Activated CD8-positive, alpha-beta memory T cell treated with anti-CD3 and anti-CD28 coated beads, Interleukin-2, amount 50 U/mL, for 48 hours (primary cell): ENCODE results near the gene TRMT44.
"Not testable (repeated sequence)": the region's sequence is repeated elsewhere in the genome, so short reads cannot be mapped to it uniquely, and the experiment has no call there.

ENCODE experiments used
- DNase-seq: peaks from one replicate; pipeline ENCODE4 v3.0.0-alpha.2; 2020

The TRMT44 gene

GRCh38 chr4:8497762-8498161 lies 57.2 kb downstream of the TRMT44 start:
- DNase-seq: no peak

- DNase-seq: no peak
Observed at GRCh38 chr4:8500966-8501365, 60.4 kb downstream of the TRMT44 start.

GRCh38 chr4:8501781-8502180 lies 61.2 kb downstream of the TRMT44 start:
- DNase-seq: no peak

- DNase-seq: no peak
Observed at GRCh38 chr4:8502371-8502770, 61.8 kb downstream of the TRMT44 start.

GRCh38 chr4:8502836-8503585 lies 62.4 kb downstream of the TRMT44 start:
- DNase-seq: no peak

- no peak for DNase-seq
Observed at GRCh38 chr4:8503801-8504200, 63.2 kb downstream of the TRMT44 start.

- DNase-seq: no peak
Observed at GRCh38 chr4:8504279-8505007, 63.9 kb downstream of the TRMT44 start.

GRCh38 chr4:8505229-8505628 lies 64.7 kb downstream of the TRMT44 start:
- no peak for DNase-seq

GRCh38 chr4:8506006-8506372 lies 65.4 kb downstream of the TRMT44 start:
- DNase-seq: no peak

GRCh38 chr4:8506373-8507195 lies 66.0 kb downstream of the TRMT44 start:
- DNase-seq: no peak

GRCh38 chr4:8507196-8507570 lies 66.6 kb downstream of the TRMT44 start:
- DNase-seq: no peak

GRCh38 chr4:8507624-8508023 lies 67.0 kb downstream of the TRMT44 start:
- no peak for DNase-seq

- no peak for DNase-seq
Observed at GRCh38 chr4:8508266-8508665, 67.7 kb downstream of the TRMT44 start.

- no peak for DNase-seq
Observed at GRCh38 chr4:8508740-8509139, 68.2 kb downstream of the TRMT44 start.

- no peak for DNase-seq
Observed at GRCh38 chr4:8509311-8509950, 68.9 kb downstream of the TRMT44 start.

- no peak for DNase-seq
Observed at GRCh38 chr4:8510191-8510590, 69.6 kb downstream of the TRMT44 start.

- DNase-seq: no peak
Observed at GRCh38 chr4:8510611-8511285, 70.2 kb downstream of the TRMT44 start.

- DNase-seq: no peak
Observed at GRCh38 chr4:8512510-8512909, 71.9 kb downstream of the TRMT44 start.

GRCh38 chr4:8513080-8513479 lies 72.5 kb downstream of the TRMT44 start:
- not testable (repeated sequence) for DNase-seq

GRCh38 chr4:8513931-8514330 lies 73.4 kb downstream of the TRMT44 start:
- DNase-seq: no peak

- DNase-seq: no peak
Observed at GRCh38 chr4:8514391-8514790, 73.8 kb downstream of the TRMT44 start.

GRCh38 chr4:8515316-8516060 lies 74.9 kb downstream of the TRMT44 start:
- DNase-seq: no peak
